ENCODE measurements around the gene ARID1B. TPM values are rescaled to one million over a fixed set of nuclear protein-coding genes. Genes with fewer than 3 reads are reported as not detected.

ARID1B gene
- total RNA-seq, 1 experiment from 2014 or later: 60.3 TPM

DNA sequence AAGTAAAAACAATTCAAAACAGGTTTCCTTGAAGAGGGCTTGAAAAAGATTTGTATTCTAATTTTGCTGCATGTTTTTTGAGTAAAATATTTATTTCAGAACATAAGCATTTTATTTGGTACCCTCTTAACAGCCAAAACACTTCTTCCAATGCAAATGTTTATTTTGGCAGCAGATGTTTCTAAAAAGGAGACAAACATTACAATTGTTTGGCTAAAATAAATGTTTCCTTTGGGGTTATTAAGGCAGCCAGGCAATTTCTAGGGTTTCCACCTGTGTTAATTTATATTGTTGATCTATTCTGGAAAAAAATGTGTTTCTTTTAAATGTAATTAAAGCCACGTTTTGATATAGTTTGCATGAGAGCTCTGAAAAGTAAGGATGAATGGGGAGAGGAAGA lies 56.6 kb downstream of the ARID1B start:
- TF ChIP-seq, protein P1, sequence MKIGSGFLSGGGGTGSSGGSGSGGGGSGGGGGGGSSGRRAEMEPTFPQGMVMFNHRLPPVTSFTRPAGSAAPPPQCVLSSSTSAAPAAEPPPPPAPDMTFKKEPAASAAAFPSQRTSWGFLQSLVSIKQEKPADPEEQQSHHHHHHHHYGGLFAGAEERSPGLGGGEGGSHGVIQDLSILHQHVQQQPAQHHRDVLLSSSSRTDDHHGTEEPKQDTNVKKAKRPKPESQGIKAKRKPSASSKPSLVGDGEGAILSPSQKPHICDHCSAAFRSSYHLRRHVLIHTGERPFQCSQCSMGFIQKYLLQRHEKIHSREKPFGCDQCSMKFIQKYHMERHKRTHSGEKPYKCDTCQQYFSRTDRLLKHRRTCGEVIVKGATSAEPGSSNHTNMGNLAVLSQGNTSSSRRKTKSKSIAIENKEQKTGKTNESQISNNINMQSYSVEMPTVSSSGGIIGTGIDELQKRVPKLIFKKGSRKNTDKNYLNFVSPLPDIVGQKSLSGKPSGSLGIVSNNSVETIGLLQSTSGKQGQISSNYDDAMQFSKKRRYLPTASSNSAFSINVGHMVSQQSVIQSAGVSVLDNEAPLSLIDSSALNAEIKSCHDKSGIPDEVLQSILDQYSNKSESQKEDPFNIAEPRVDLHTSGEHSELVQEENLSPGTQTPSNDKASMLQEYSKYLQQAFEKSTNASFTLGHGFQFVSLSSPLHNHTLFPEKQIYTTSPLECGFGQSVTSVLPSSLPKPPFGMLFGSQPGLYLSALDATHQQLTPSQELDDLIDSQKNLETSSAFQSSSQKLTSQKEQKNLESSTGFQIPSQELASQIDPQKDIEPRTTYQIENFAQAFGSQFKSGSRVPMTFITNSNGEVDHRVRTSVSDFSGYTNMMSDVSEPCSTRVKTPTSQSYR (CRISPR knock-in tag; IDR thresholded peaks at IDR 0.05): no peak
- TF ChIP-seq, protein P2, sequence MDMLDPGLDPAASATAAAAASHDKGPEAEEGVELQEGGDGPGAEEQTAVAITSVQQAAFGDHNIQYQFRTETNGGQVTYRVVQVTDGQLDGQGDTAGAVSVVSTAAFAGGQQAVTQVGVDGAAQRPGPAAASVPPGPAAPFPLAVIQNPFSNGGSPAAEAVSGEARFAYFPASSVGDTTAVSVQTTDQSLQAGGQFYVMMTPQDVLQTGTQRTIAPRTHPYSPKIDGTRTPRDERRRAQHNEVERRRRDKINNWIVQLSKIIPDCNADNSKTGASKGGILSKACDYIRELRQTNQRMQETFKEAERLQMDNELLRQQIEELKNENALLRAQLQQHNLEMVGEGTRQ (CRISPR knock-in tag; IDR thresholded peaks at IDR 0.05): no peak
- TF ChIP-seq HMGA2 (CRISPR knock-in tag; IDR thresholded peaks at IDR 0.05): no peak
- TF ChIP-seq, protein P3, sequence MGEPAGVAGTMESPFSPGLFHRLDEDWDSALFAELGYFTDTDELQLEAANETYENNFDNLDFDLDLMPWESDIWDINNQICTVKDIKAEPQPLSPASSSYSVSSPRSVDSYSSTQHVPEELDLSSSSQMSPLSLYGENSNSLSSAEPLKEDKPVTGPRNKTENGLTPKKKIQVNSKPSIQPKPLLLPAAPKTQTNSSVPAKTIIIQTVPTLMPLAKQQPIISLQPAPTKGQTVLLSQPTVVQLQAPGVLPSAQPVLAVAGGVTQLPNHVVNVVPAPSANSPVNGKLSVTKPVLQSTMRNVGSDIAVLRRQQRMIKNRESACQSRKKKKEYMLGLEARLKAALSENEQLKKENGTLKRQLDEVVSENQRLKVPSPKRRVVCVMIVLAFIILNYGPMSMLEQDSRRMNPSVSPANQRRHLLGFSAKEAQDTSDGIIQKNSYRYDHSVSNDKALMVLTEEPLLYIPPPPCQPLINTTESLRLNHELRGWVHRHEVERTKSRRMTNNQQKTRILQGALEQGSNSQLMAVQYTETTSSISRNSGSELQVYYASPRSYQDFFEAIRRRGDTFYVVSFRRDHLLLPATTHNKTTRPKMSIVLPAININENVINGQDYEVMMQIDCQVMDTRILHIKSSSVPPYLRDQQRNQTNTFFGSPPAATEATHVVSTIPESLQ (CRISPR knock-in tag; IDR thresholded peaks at IDR 0.05): no peak
- TF ChIP-seq, protein P4, sequence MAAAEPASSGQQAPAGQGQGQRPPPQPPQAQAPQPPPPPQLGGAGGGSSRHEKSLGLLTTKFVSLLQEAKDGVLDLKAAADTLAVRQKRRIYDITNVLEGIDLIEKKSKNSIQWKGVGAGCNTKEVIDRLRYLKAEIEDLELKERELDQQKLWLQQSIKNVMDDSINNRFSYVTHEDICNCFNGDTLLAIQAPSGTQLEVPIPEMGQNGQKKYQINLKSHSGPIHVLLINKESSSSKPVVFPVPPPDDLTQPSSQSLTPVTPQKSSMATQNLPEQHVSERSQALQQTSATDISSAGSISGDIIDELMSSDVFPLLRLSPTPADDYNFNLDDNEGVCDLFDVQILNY (CRISPR knock-in tag; IDR thresholded peaks at IDR 0.05): no peak
- peaks cover 35% of the 10 kb centered on the region for H3K4me1 Mint-ChIP-seq

DNA sequence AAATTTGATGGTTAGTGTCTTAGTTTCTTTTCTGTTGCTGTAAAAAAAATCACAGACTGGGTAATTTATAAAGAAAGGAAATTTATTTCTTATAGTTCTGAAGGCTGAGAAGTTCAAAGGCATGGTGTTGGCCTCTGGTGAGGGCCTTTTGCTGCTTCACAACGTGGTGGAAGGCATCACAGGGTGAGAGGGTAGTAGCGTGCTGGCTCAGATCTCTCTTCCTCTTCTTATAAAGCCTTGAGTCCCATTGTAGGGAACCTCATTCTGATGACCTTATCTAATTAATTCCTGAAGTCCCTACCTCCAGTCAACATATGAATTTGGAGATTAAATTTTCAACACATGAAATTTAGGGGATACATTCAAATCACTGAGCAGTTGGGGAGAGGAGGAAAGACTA lies 62.0 kb downstream of the ARID1B start:
- TF ChIP-seq SOX15 (CRISPR knock-in tag; IDR thresholded peaks at IDR 0.05): no peak
- TF ChIP-seq, protein P5, sequence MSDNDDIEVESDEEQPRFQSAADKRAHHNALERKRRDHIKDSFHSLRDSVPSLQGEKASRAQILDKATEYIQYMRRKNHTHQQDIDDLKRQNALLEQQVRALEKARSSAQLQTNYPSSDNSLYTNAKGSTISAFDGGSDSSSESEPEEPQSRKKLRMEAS (CRISPR knock-in tag; IDR thresholded peaks at IDR 0.05): no peak
- no peak for TF ChIP-seq ZNF219 (CRISPR knock-in tag; IDR thresholded peaks at IDR 0.05; ENCODE audit: borderline replicate concordance)
- TF ChIP-seq, protein P6, sequence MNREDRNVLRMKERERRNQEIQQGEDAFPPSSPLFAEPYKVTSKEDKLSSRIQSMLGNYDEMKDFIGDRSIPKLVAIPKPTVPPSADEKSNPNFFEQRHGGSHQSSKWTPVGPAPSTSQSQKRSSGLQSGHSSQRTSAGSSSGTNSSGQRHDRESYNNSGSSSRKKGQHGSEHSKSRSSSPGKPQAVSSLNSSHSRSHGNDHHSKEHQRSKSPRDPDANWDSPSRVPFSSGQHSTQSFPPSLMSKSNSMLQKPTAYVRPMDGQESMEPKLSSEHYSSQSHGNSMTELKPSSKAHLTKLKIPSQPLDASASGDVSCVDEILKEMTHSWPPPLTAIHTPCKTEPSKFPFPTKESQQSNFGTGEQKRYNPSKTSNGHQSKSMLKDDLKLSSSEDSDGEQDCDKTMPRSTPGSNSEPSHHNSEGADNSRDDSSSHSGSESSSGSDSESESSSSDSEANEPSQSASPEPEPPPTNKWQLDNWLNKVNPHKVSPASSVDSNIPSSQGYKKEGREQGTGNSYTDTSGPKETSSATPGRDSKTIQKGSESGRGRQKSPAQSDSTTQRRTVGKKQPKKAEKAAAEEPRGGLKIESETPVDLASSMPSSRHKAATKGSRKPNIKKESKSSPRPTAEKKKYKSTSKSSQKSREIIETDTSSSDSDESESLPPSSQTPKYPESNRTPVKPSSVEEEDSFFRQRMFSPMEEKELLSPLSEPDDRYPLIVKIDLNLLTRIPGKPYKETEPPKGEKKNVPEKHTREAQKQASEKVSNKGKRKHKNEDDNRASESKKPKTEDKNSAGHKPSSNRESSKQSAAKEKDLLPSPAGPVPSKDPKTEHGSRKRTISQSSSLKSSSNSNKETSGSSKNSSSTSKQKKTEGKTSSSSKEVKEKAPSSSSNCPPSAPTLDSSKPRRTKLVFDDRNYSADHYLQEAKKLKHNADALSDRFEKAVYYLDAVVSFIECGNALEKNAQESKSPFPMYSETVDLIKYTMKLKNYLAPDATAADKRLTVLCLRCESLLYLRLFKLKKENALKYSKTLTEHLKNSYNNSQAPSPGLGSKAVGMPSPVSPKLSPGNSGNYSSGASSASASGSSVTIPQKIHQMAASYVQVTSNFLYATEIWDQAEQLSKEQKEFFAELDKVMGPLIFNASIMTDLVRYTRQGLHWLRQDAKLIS (CRISPR knock-in tag; IDR thresholded peaks at IDR 0.05; ENCODE audit: borderline replicate concordance): no peak
- TF ChIP-seq, protein P7, sequence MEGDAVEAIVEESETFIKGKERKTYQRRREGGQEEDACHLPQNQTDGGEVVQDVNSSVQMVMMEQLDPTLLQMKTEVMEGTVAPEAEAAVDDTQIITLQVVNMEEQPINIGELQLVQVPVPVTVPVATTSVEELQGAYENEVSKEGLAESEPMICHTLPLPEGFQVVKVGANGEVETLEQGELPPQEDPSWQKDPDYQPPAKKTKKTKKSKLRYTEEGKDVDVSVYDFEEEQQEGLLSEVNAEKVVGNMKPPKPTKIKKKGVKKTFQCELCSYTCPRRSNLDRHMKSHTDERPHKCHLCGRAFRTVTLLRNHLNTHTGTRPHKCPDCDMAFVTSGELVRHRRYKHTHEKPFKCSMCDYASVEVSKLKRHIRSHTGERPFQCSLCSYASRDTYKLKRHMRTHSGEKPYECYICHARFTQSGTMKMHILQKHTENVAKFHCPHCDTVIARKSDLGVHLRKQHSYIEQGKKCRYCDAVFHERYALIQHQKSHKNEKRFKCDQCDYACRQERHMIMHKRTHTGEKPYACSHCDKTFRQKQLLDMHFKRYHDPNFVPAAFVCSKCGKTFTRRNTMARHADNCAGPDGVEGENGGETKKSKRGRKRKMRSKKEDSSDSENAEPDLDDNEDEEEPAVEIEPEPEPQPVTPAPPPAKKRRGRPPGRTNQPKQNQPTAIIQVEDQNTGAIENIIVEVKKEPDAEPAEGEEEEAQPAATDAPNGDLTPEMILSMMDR (IDR thresholded peaks at IDR 0.05): no peak
- TF ChIP-seq, protein P2 (CRISPR knock-in tag; IDR thresholded peaks at IDR 0.05): no peak
- TF ChIP-seq ZBTB21 (CRISPR knock-in tag; IDR thresholded peaks at IDR 0.05; ENCODE audit: borderline replicate concordance): no peak
- TF ChIP-seq GABPB1 (CRISPR knock-in tag; IDR thresholded peaks at IDR 0.05): no peak
- ChIA-PET CTCF (no interaction called here), POLR2A (no interaction called here)
- H3K4me1 Mint-ChIP-seq: peaks cover 66% of the 10 kb centered on the region
- no peak for DNase-seq (ENCODE audit: low spot score)
- H3K36me3 Mint-ChIP-seq: 0 out of 2 replicates have a peak, but pooled peaks cover 2% of the 10 kb centered on the region
- no peaks in the 10 kb centered on the region for H3K9me3 Mint-ChIP-seq
- H3K27ac Mint-ChIP-seq: no peak overlapping the region
- no peak overlapping the region for H3K4me3 Mint-ChIP-seq
- H3K27me3 Mint-ChIP-seq (ENCODE audit: low read depth): no peaks in the 10 kb centered on the region
- ATAC-seq: no peak

More for the DNA sequence above, 56.6 kb downstream of the ARID1B start:
- no peak for DNase-seq (ENCODE audit: low spot score)
- Mint-ChIP-seq H3K27ac (no peak overlapping the region), H3K9me3 (no peaks in the 10 kb centered on the region), H3K4me3 (no peak overlapping the region), H3K36me3 (peaks cover 2% of the 10 kb centered on the region; the same call in 1 of the 2 replicates), H3K27me3 (ENCODE audit: low read depth) (no peaks in the 10 kb centered on the region)
- ATAC-seq: no peak
- ChIA-PET CTCF (no interaction called here), POLR2A (no interaction called here)
